Ascending aorta (tissue), 2 donors: ENCODE data around the gene PITHD1. TPM values are rescaled to one million over a fixed set of nuclear protein-coding genes. Genes with fewer than 3 reads are reported as not detected.
"Not testable (repeated sequence)": the region's sequence is repeated elsewhere in the genome, so short reads cannot be mapped to it uniquely, and the experiment has no call there.

Experiments used
- DNase-seq, 2 donors: peaks; one replicate each; pipeline ENCODE4 v3.0.0-alpha.2; 2019; ENCODE audit warnings: low spot score in 2 of 2
- H3K27ac ChIP-seq, 2 donors: fragments of 200-600 bp; sonication (generic); one replicate each; pipeline ENCODE4 v1.5.1; 2016 to 2017; ENCODE audit warnings: mild to moderate bottlenecking in 1 of 2
- H3K27me3 ChIP-seq: fragments of 200-600 bp; sonication (generic); one replicate; pipeline ENCODE4 v1.5.1; 2017
- H3K36me3 ChIP-seq, 2 donors: fragments of 200-600 bp; sonication (generic); one replicate each; pipeline ENCODE4 v1.5.1; 2016
- H3K4me1 ChIP-seq, 2 donors: fragments of 200-600 bp; sonication (generic); one replicate each; pipeline ENCODE4 v1.5.1; 2016 to 2017; ENCODE audit warnings: mild to moderate bottlenecking in 1 of 2
- H3K4me3 ChIP-seq, 2 donors: fragments of 200-600 bp; sonication (generic); one replicate each; pipeline ENCODE4 v1.5.1; 2016 to 2017; ENCODE audit warnings: mild to moderate bottlenecking in 1 of 2
- H3K9me3 ChIP-seq, 2 donors: fragments of 200-600 bp; sonication (generic); one replicate each; pipeline ENCODE4 v1.5.1; 2016
- CTCF ChIP-seq, 3 experiments: fragments of 200-600 bp in 2 of 3; fragments of 450-650 bp in 1 of 3; sonication (generic) in 2 of 3; IDR thresholded peaks; one replicate each; pipeline ENCODE4 v1.5.1; 2016 to 2019; ENCODE audit warnings: antibody characterized with exemption in 3 of 3, mild to moderate bottlenecking in 1 of 3, moderate library complexity in 1 of 3
- intact Hi-C: fragments of 100-400 bp; cut with DNase I; formaldehyde crosslinking; loops from one replicate; pipeline ENCODE4 v1.15.1; 2023
- total RNA-seq: library from RNA; depleted of rRNA; stranded (reverse); fragments of >200 nt; gene quantifications from one replicate; pipeline ENCODE4 v1.1.0, GENCODE V29; 2016

PITHD1 gene
- 60.1 TPM for total RNA-seq

GRCh38 chr1:23777979-23778814, at the start of gene PITHD1:
PITHD1 (plus strand) TSS chr1:23778418; CDS start chr1:23778516, 98 bp downstream.
- Histone ChIP-seq H3K36me3 (peaks cover 3% of the 10 kb centered on the region in 2 donors), H3K9me3 (no peaks in the 10 kb centered on the region), H3K27me3 (no peaks in the 10 kb centered on the region), H3K4me1 (peaks cover 10 to 15% of the 10 kb centered on the region in 2 donors), H3K27ac (peak within 1 kb of the TSS; percentile 92 to 93), H3K4me3 (peak within 1 kb of the TSS; percentile 95 to 96)
- DNase-seq, result peak in 1 of 2 donors; percentile 87
- TF ChIP-seq CTCF (IDR thresholded peaks at IDR 0.05), result no peak
- intact Hi-C loops, result loop anchor here (1.0 to 10.0 kb wide), 2 partner anchors 22 to 247 kb away; partner anchors contain the start of gene GALE

GRCh38 chr1:23732363-23733224, 45.6 kb upstream of the PITHD1 start:
- no peak overlapping the region for H3K27ac ChIP-seq
- intact Hi-C loops, result no loop called here
- H3K4me1 ChIP-seq, result no peaks in the 10 kb centered on the region
- H3K4me3 ChIP-seq, result no peak overlapping the region
- TF ChIP-seq CTCF (IDR thresholded peaks at IDR 0.05), result no peak
- H3K36me3 ChIP-seq, result no peaks in the 10 kb centered on the region
- no peaks in the 10 kb centered on the region for H3K27me3 ChIP-seq
- DNase-seq, result no peak
- no peaks in the 10 kb centered on the region for H3K9me3 ChIP-seq

GRCh38 chr1:23733281-23733680, 44.9 kb upstream of the PITHD1 start:
- H3K27me3 ChIP-seq, H3K9me3 ChIP-seq, DNase-seq, H3K4me3 ChIP-seq, H3K36me3 ChIP-seq, intact Hi-C loops, H3K4me1 ChIP-seq, H3K27ac ChIP-seq: not testable (repeated sequence)

- no peak for TF ChIP-seq CTCF (IDR thresholded peaks at IDR 0.05)
- DNase-seq, result no peak
- no peaks in the 10 kb centered on the region for H3K4me1 ChIP-seq
- intact Hi-C loops, result no loop called here
- H3K27ac ChIP-seq, result no peak overlapping the region
- H3K9me3 ChIP-seq, result no peaks in the 10 kb centered on the region
- H3K4me3 ChIP-seq, result no peak overlapping the region
- H3K36me3 ChIP-seq, result no peaks in the 10 kb centered on the region
- H3K27me3 ChIP-seq, result no peaks in the 10 kb centered on the region
Measured at GRCh38 chr1:23736437-23737134, 41.6 kb upstream of the PITHD1 start.

GRCh38 chr1:23741609-23742008, 36.6 kb upstream of the PITHD1 start:
- Histone ChIP-seq H3K27me3 (no peaks in the 10 kb centered on the region), H3K4me3 (no peak overlapping the region), H3K4me1 (peaks cover 4 to 12% of the 10 kb centered on the region in 2 donors), H3K36me3 (peaks cover 0 to 3% of the 10 kb centered on the region in 2 donors), H3K27ac (no peak overlapping the region), H3K9me3 (no peaks in the 10 kb centered on the region)
- intact Hi-C loops, result loop anchor here (5.0 kb wide), 1 partner anchor 49 kb away; the partner anchor contains the start of gene RPL11
- no peak for DNase-seq
- no peak for TF ChIP-seq CTCF (IDR thresholded peaks at IDR 0.05)
